ENCODE results near the gene AVEN. TPM values are rescaled to one million over a fixed set of nuclear protein-coding genes. Genes with fewer than 3 reads are reported as not detected.
"Not testable (repeated sequence)": the region's sequence is repeated elsewhere in the genome, so short reads cannot be mapped to it uniquely, and the experiment has no call there.

Gene AVEN
- total RNA-seq, 1 donor from 2014 or later = 13.3 TPM

- intact Hi-C loops (cut with micrococcal nuclease) = no loop called here
These were observed 4.4 kb upstream of the AVEN start for GRCh38 chr15:34043391-34043790.

- intact Hi-C loops (cut with micrococcal nuclease) = loop anchor here (1.0 to 5.0 kb wide), 8 partner anchors 23 to 1508 kb away; partner anchors contain the start of genes DPH6, FMN1, KATNBL1 and PGBD4
These were observed 748 bp upstream of the AVEN start for GRCh38 chr15:34039790-34040113.

GRCh38 chr15:34038023-34038870 lies 757 bp downstream of the AVEN start:
- intact Hi-C loops (cut with micrococcal nuclease) = loop anchor here (1.0 to 5.0 kb wide), 9 partner anchors 20 to 1509 kb away; partner anchors contain the start of genes AQR, DPH6, FMN1 and GOLGA8B

- intact Hi-C loops (cut with micrococcal nuclease) = no loop called here
These were observed 6.8 kb downstream of the AVEN start for GRCh38 chr15:34031987-34032760.

- intact Hi-C loops (cut with micrococcal nuclease) = no loop called here
These were observed 11.4 kb downstream of the AVEN start for GRCh38 chr15:34027606-34028005.

- intact Hi-C loops (cut with micrococcal nuclease) = no loop called here
These were observed 13.8 kb downstream of the AVEN start for GRCh38 chr15:34025252-34025651.

- intact Hi-C loops (cut with micrococcal nuclease) = no loop called here
These were observed 15.1 kb downstream of the AVEN start for GRCh38 chr15:34023907-34024306.

- intact Hi-C loops (cut with micrococcal nuclease) = loop anchor here (5.0 kb wide), 1 partner anchor 968 kb away; the partner anchor contains the start of gene ZNF770
These were observed 19.5 kb downstream of the AVEN start for GRCh38 chr15:34019369-34019990.

- intact Hi-C loops (cut with micrococcal nuclease) = loop anchor here (1.0 to 5.0 kb wide), 2 partner anchors 20 to 969 kb away; partner anchors contain the start of gene ZNF770
These were observed 20.3 kb downstream of the AVEN start for GRCh38 chr15:34018738-34019137.

GRCh38 chr15:34018021-34018645 lies 20.9 kb downstream of the AVEN start:
- intact Hi-C loops (cut with micrococcal nuclease) = loop anchor here (1.0 to 5.0 kb wide), 2 partner anchors 20 to 969 kb away; partner anchors contain the start of gene ZNF770

- intact Hi-C loops (cut with micrococcal nuclease) = no loop called here
These were observed 24.4 kb downstream of the AVEN start for GRCh38 chr15:34014556-34014955.

GRCh38 chr15:34013746-34014145 lies 25.3 kb downstream of the AVEN start:
- intact Hi-C loops (cut with micrococcal nuclease) = no loop called here

- intact Hi-C loops (cut with micrococcal nuclease) = no loop called here
These were observed 26.5 kb downstream of the AVEN start for GRCh38 chr15:34012461-34013028.

GRCh38 chr15:34011481-34011880 lies 27.5 kb downstream of the AVEN start:
- intact Hi-C loops (cut with micrococcal nuclease) = no loop called here

GRCh38 chr15:34010921-34011320 lies 28.1 kb downstream of the AVEN start:
- intact Hi-C loops (cut with micrococcal nuclease) = no loop called here

GRCh38 chr15:34009656-34010055 lies 29.3 kb downstream of the AVEN start:
- intact Hi-C loops (cut with micrococcal nuclease) = no loop called here

GRCh38 chr15:34006381-34006780 lies 32.6 kb downstream of the AVEN start:
- intact Hi-C loops (cut with micrococcal nuclease) = no loop called here

GRCh38 chr15:34001536-34001935 lies 37.5 kb downstream of the AVEN start:
- intact Hi-C loops (cut with micrococcal nuclease) = no loop called here

GRCh38 chr15:33995666-33996065 lies 43.3 kb downstream of the AVEN start:
- intact Hi-C loops (cut with micrococcal nuclease) = not testable (repeated sequence)

GRCh38 chr15:33994005-33994615 lies 44.9 kb downstream of the AVEN start:
- intact Hi-C loops (cut with micrococcal nuclease) = loop anchor here (1.0 kb wide), 1 partner anchor 259 kb away; no protein-coding TSS in a partner anchor
